ENCODE data around the gene DCBLD1.

Gene DCBLD1

DNA sequence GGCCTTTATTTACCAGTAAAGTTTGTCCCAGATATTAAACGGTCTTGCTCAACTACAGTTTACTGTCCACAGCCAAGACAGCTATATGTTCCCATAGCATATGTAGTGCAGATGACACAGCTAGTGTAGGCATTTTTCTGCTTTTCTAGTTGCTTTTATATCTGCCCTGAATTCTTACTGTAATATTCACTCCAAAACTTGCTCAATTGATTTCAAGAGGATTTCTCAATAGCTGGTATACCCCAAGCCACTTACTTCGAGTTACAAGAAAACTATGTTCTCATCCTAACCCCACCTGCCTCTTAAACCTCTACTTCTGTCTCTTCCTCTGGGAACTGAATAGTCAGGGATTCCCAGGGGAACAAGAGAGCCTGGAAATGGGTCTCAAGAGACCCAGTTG, 37.9 kb upstream of the DCBLD1 start (continued):
- TF ChIP-seq, protein P1, sequence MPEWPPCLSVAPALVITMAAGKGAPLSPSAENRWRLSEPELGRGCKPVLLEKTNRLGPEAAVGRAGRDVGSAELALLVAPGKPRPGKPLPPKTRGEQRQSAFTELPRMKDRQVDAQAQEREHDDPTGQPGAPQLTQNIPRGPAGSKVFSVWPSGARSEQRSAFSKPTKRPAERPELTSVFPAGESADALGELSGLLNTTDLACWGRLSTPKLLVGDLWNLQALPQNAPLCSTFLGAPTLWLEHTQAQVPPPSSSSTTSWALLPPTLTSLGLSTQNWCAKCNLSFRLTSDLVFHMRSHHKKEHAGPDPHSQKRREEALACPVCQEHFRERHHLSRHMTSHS (tag by site-specific recombination; IDR thresholded peaks at IDR 0.05): no peak
- no peak for TF ChIP-seq ZFP41 (tag by site-specific recombination; IDR thresholded peaks at IDR 0.05; ENCODE audit: borderline replicate concordance)
- no peak for TF ChIP-seq ZNF112 (tag by site-specific recombination; IDR thresholded peaks at IDR 0.05)
- TF ChIP-seq ZNF670 (tag by site-specific recombination; IDR thresholded peaks at IDR 0.05; ENCODE audit: low read depth): no peak
- TF ChIP-seq, protein P2, sequence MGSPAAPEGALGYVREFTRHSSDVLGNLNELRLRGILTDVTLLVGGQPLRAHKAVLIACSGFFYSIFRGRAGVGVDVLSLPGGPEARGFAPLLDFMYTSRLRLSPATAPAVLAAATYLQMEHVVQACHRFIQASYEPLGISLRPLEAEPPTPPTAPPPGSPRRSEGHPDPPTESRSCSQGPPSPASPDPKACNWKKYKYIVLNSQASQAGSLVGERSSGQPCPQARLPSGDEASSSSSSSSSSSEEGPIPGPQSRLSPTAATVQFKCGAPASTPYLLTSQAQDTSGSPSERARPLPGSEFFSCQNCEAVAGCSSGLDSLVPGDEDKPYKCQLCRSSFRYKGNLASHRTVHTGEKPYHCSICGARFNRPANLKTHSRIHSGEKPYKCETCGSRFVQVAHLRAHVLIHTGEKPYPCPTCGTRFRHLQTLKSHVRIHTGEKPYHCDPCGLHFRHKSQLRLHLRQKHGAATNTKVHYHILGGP (tag by site-specific recombination; IDR thresholded peaks at IDR 0.05): no peak

DNA sequence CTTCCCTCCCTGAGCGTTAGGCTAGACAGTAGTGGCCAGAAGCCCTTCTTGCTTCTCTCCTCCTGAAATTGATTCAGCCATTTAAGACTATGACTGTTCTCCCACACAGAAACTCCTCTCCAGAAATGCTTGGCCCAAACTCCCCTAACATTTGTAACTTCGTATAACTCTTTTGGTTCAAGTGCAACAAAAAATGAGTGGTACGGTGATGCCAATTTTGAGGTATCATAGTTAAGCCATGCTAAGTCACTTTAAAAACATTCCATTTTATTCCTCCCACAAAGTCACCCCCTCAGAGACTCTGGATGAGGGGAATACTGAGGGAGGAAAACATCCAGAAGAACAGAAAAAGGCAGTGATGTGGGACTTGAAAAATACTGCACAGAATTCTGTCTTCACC, 35.6 kb upstream of the DCBLD1 start:
- Histone ChIP-seq H3K9me3 (ENCODE audit: control insufficient read depth, insufficient read depth, low read depth, low read length) (no peaks in the 10 kb centered on the region), H3K36me3 (ENCODE audit: control insufficient read depth in 2 of 2, insufficient read depth in 1 of 2, low read length in 2 of 2) (no peaks in the 10 kb centered on the region), H3K4me3 (ENCODE audit: low read depth, low read length) (no peak overlapping the region), H3K4me1 (ENCODE audit: control insufficient read depth, insufficient read depth, low read length) (no peaks in the 10 kb centered on the region; the same call in 1 of the 2 replicates), H3K27ac (ENCODE audit: extremely low read depth, low read depth, low read length) (no peak overlapping the region)
- TF ChIP-seq MEIS1 (CRISPR knock-in tag; IDR thresholded peaks at IDR 0.05; ENCODE audit: borderline replicate concordance): no peak
- TF ChIP-seq SCRT2 (tag by site-specific recombination; IDR thresholded peaks at IDR 0.05): no peak
- no peak for TF ChIP-seq HOXA7 (CRISPR knock-in tag; IDR thresholded peaks at IDR 0.05; ENCODE audit: borderline replicate concordance)
- TF ChIP-seq YY1 (tag by site-specific recombination; IDR thresholded peaks at IDR 0.05): no peak
- no peak for TF ChIP-seq ZNF837 (tag by site-specific recombination; IDR thresholded peaks at IDR 0.05)
- no peak for TF ChIP-seq ZNF146 (tag by site-specific recombination; IDR thresholded peaks at IDR 0.05)
- no peak for TF ChIP-seq ZNF133 (tag by site-specific recombination; IDR thresholded peaks at IDR 0.05)
- no peak for TF ChIP-seq WT1 (tag by site-specific recombination; IDR thresholded peaks at IDR 0.05)
- TF ChIP-seq RBAK (tag by site-specific recombination; IDR thresholded peaks at IDR 0.05): no peak
- CTCF ChIA-PET: interaction anchor here (1.2 kb wide), 1 partner anchor 110 kb away, joined by 3 read pairs; no protein-coding TSS in a partner anchor
- POLR2A ChIA-PET: no interaction called here

DNA sequence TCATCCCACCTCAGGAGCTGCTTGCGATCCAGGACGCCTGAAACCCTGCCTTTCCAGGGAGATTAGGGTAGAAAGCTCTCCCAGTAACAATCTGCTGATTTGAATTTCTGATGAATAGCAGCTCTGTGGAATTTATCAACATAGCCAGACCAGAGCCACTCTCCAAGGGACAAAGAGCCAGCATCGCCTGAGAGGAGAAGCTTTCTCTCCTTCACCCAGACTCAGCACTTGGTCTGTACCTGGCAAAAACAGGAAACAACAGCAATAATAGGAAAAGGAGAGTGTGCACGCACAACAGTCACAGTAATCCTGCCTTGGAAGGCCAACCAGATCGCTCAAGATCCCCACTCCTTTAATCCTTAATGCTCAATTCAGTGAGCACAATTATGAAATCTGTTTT, 34.5 kb upstream of the DCBLD1 start:
- ChIA-PET CTCF (interaction anchor here (1.1 to 6.1 kb wide), 5 partner anchors 21 to 381 kb away, joined by 3 to 106 read pairs (median 34); partner anchors contain the start of gene GOPC), POLR2A (interaction anchor here (0.8 kb wide), 1 partner anchor 154 kb away, joined by 6 read pairs; the partner anchor contains the start of gene GOPC)
- H3K27ac ChIP-seq (ENCODE audit: extremely low read depth, low read depth, low read length): no peak overlapping the region
- no peak overlapping the region for H3K4me3 ChIP-seq (ENCODE audit: low read depth, low read length)
- H3K36me3 ChIP-seq (ENCODE audit: control insufficient read depth in 2 of 2, insufficient read depth in 1 of 2, low read length in 2 of 2): no peaks in the 10 kb centered on the region
- H3K4me1 ChIP-seq (ENCODE audit: control insufficient read depth, insufficient read depth, low read length): no peaks in the 10 kb centered on the region; the same call in 1 of the 2 replicates
- H3K9me3 ChIP-seq (ENCODE audit: control insufficient read depth, insufficient read depth, low read depth, low read length): no peaks in the 10 kb centered on the region
- TF ChIP-seq, protein P3, sequence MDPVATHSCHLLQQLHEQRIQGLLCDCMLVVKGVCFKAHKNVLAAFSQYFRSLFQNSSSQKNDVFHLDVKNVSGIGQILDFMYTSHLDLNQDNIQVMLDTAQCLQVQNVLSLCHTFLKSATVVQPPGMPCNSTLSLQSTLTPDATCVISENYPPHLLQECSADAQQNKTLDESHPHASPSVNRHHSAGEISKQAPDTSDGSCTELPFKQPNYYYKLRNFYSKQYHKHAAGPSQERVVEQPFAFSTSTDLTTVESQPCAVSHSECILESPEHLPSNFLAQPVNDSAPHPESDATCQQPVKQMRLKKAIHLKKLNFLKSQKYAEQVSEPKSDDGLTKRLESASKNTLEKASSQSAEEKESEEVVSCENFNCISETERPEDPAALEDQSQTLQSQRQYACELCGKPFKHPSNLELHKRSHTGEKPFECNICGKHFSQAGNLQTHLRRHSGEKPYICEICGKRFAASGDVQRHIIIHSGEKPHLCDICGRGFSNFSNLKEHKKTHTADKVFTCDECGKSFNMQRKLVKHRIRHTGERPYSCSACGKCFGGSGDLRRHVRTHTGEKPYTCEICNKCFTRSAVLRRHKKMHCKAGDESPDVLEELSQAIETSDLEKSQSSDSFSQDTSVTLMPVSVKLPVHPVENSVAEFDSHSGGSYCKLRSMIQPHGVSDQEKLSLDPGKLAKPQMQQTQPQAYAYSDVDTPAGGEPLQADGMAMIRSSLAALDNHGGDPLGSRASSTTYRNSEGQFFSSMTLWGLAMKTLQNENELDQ (tag by site-specific recombination; IDR thresholded peaks at IDR 0.05; ENCODE audit: low read depth): no peak
- TF ChIP-seq SCRT1 (tag by site-specific recombination; IDR thresholded peaks at IDR 0.05; ENCODE audit: borderline replicate concordance) (no peak), BCL11B (tag by site-specific recombination; IDR thresholded peaks at IDR 0.05; ENCODE audit: low read depth) (no peak), GFI1B (tag by site-specific recombination; IDR thresholded peaks at IDR 0.05) (no peak)
- TF ChIP-seq, protein P4, sequence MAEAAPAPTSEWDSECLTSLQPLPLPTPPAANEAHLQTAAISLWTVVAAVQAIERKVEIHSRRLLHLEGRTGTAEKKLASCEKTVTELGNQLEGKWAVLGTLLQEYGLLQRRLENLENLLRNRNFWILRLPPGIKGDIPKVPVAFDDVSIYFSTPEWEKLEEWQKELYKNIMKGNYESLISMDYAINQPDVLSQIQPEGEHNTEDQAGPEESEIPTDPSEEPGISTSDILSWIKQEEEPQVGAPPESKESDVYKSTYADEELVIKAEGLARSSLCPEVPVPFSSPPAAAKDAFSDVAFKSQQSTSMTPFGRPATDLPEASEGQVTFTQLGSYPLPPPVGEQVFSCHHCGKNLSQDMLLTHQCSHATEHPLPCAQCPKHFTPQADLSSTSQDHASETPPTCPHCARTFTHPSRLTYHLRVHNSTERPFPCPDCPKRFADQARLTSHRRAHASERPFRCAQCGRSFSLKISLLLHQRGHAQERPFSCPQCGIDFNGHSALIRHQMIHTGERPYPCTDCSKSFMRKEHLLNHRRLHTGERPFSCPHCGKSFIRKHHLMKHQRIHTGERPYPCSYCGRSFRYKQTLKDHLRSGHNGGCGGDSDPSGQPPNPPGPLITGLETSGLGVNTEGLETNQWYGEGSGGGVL (tag by site-specific recombination; IDR thresholded peaks at IDR 0.05): no peak
